HG03108 (cell line): Measurements from ENCODE around the gene SRP68.

Source experiments
- ATAC-seq: cut with Tn5 transposase; IDR thresholded peaks from one replicate; pipeline ENCODE4 v1.9.1; 2021; ENCODE audit warnings: moderate library complexity; ENCODE audit not compliant: unreplicated experiment

Gene SRP68

GRCh38 chr17:76072148-76072858, at the start of gene SRP68:
TSS of gene SRP68 (minus strand) at chr17:76072517. CDS start at chr17:76072491, 26 bp downstream.
- peak; percentile 95 for ATAC-seq

DNA sequence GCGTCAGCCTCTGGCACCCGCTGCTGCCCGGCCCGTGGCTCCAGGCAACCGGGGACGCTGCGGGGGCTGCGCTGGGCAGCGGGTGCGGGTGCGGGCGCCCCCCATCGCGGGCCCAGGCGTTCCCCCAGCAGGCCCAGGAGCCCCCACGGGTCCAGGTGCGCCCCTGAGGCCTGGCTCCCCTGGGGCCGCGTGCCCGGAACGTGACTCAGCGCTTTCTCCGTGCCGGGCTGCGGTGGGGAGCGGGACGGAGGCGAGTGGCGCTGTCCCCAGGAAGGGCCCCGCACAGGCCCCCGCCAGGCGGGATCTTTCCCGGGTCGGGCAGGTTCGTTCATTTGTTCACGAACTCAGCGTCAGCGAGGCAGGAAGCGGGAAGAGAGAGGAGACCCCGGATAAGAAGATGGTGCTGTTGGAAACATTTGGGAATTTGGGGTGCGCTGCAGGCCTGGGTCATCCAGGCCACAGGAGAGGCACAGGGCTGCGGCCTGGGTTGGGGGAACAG, 49.7 kb upstream of the SRP68 start:
- ATAC-seq: no peak

GRCh38 chr17:76120658-76121008, 48.3 kb upstream of the SRP68 start:
- no peak for ATAC-seq

GRCh38 chr17:76119409-76120371, 47.4 kb upstream of the SRP68 start:
- ATAC-seq: no peak

DNA sequence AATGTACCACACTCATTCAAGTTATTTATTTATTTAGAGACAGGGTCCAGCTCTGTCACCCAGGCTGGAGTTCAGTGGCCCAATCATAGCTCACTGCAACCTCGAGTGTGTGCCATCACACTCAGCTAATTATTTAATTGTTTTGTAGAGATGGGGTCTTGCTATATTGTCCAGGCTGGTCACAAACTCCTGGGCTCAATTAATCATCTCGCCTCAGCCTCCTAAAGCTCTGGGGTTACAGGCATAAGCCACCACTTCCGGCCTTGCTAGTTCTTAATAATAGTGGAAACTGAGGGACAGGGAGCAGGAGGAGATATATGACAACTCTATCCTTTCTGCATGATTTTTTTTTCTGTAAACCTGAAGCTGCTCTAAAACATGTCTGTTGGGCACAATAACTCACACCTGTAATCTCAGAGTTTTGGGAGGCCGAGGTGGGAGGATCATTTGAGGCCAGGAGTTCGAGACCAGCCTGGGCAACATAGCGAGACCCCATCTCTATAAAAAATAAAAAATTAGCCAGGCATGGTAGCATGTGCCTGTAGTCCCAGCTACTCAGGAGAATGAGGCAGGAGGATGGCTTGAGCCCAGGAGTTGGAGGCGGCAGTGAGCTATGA, 42.9 kb upstream of the SRP68 start:
- ATAC-seq: no peak

- no peak for ATAC-seq
These were observed 39.6 kb upstream of the SRP68 start for GRCh38 chr17:76111956-76112355.

DNA sequence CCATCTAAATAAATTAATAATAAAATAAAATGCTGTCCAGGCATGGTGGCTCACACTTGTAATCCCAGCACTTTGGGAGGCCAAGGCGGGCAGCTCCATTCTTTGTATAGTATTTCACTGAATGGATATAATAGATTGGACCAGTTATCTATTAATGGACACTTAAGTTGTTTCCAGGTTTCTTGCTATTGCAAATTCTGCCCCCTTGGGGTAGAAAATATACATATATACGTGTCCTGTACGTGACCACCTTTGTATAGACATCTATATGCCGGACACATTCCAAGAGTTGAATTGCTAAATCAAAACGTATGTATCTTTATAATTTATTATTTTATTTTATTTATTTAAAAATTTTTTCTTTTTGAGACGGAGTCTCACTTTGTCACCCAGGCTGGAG, 35.2 kb upstream of the SRP68 start:
- ATAC-seq: no peak

- ATAC-seq: no peak
These were observed 34.4 kb upstream of the SRP68 start for GRCh38 chr17:76106703-76107102.

- ATAC-seq: no peak
These were observed 32.5 kb upstream of the SRP68 start for GRCh38 chr17:76104896-76105231.

DNA sequence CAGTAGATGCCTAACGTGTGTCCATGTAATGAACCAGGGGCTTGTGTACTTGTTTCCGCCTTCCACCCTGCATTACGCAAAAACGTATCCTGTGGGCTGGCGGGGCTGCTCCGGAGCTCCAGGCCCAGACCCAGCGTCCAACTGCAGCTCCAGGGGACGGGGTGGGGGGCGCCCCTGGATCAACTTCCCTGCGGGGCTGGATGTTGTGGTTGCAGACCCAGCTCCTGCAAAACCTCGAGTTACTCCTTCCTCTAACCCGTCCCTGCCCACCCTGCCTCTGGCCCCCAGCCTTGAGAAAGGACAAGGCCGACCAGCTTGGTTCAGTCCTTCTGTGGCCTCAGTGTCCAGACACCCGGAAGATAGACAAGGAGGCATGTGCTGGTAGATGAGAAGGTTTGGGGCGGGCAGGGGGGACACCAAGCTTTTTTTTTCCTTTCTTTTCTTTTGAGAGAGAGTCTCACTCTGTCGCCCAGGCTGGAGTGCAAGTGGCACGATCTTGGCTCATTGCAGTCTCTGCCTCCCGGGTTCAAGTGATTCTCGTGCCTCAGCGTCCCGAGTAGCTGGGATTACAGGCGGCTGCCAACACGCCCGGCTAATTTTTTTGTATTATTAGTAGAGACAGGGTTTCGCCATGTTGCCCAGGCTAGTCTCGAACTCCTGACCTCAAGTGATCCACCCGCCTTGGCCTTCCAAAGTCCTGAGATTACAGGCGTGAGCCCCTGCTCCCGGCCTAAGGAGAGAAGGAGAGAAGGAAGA, 32.0 kb upstream of the SRP68 start:
- no peak for ATAC-seq

- ATAC-seq: peak; percentile 77
These were observed 31.2 kb upstream of the SRP68 start, which contains the start of gene EXOC7 for GRCh38 chr17:76103274-76104139. TSS of gene EXOC7 (minus strand) at chr17:76103787. CDS start at chr17:76103692, 95 bp downstream.

GRCh38 chr17:76102944-76103273, 30.6 kb upstream of the SRP68 start:
- ATAC-seq: no peak

DNA sequence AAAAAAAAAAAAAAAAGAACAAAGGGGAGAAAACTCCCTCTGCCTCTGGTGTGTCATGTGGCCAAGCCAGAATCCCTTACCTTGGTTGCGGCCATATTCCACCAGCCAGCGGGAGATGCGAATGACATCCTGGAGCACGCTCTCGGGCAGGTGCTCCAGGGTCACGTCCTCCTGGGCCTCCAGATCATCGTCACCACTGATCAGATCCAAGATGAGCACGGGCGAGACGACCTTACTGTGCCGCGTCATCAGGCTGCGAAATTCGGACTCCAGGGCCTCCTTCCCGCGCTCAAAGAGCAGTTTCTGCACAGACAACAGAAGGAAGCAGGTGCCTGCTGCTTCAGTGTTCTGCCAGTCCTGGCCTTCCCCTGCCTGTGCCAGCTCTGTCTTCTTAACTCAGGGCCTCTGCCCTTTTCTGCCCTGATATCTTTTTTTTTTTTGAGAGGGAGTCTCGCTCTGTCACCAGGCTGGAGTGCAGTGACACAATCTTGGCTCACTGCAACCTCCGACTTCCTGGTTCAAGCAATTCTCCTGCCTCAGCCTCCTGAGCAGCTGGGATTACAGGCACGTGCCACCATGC, 25.5 kb upstream of the SRP68 start:
- ATAC-seq: no peak

DNA sequence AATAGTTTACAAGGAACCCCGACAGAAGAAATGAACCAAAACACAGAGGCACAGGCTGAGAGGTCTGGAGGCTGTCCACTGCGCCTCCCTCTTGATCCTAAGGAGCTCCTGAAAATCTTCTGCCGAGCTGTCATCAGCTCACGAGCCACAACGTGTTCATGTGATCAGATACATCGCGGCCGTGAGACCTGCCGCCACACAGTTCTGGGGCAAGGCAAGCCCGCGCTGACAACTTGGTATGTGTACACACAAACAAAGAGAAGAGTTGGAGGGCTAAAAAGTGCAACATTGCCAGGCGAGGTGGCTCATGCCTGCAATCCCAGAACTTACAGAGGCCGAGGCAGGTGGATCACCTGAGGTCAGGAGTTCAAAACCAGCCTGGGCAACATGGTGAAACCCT, 23.6 kb upstream of the SRP68 start:
- ATAC-seq: no peak

DNA sequence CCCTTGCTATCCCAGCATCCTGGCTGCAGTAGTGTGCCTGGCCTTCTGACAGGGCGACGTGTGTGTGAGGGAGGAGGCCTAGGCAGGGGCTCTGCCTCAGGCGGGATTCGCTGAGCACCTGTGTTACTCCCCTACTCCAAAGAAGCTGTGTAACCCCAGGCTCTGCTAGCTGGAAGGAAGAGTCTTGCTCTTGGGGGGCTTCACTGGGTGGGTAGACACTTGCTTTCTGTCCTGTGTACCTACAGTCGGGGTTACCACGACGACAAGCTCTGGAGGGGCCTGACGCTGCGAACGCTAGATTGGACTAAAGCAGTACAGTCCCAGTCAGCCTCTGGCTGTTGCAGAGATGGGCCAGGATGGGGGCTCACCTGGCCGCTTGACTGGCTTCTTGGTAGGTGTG, 21.7 kb upstream of the SRP68 start:
- no peak for ATAC-seq

DNA sequence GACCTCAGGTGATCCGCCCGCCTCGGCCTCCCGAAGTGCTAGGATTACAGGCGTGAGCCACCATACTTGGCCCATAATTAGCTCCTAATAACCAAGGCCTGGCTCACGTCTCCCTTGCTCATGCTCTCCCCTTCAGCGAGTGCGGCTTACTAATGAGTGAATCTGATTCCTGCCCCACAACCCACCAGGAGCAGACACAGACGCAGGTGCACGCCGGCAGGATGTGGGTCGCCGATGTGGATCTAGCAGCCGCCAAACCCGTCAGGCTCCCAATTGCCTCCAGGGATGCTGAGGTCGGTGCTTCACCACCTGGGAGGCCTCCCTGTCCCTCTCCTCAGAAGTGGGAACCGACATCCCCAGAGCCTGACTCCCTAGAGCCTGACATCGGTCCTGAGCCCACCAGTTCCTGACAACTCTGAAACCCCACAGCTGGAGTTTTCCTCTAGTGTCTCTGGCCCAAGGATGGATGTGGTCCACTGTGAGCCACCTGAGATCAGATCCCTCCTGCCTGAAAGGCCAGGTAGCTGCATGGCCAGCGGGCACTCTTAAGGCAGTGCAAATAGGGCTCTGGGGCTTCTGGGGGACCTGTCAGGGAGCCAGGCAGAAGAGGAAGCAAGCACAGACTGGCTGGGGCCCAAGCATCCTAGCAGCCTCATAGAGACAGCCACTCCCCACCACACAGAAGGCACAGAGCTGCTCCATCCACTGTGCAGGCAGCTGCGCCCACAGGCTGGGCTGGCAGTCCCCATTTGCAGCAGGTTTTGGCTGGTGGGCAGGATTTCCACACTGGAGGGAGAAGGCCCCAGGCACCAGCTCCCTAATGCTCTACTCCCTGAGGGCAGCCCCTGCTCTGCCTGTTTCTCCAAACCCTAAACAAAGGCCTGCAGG, 20.5 kb upstream of the SRP68 start:
- ATAC-seq: no peak

DNA sequence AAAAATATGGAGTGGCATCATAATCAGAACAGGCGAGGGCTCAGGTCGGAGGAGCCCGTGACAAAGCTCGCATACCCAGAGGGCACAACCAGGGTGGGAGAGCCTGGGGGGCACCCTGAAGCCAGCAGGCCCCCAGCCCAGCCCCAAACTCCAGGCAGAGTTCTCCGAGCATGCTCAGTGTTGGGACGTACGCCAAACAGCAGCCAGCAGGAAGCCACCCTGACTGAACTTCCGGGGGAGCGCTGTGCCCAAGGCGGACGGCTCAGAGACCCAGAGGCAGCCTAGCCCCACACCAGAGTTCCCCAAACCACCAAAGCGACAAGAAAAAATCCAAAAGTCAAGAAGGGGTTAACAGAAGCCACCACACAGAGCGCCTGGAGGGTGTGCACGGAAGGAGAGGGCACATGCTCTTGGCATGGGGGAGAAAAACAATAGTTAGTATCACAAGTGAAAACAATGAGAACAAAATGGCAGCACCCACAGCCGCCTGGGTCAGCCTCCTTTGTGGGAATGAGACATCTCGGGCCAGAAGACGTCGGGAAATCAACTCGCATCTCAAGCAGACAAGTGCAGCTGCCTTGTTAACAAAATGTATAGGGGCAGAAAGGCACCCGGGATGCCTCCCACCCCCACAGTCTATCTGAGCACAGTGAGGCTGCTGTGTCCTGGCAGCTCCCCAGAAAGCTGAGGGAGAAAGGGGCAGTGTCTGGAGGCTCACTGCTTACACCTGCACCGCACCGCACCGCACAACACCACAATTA, 19.4 kb upstream of the SRP68 start:
- ATAC-seq: no peak
